Loucy (cell line): Measurements from ENCODE around the gene FAM53A.

ENCODE experiments used
- H2AFZ ChIP-seq: fragments of 200-600 bp; sonication (generic); 2 replicates; pipeline ENCODE4 v1.6.0; 2016; ENCODE audit warnings: antibody characterized with exemption, mild to moderate bottlenecking, low read length, moderate library complexity
- H3F3A ChIP-seq: fragments of 200-600 bp; 2 replicates; pipeline ENCODE4 v1.6.0; 2016; ENCODE audit warnings: antibody characterized with exemption, low read depth, mild to moderate bottlenecking
- H3K27me3 ChIP-seq: fragments of 200-600 bp; sonication (generic); 2 replicates; pipeline ENCODE4 v1.6.1; 2014; ENCODE audit warnings: low read length, mild to moderate bottlenecking; ENCODE audit not compliant: insufficient read depth, poor library complexity, severe bottlenecking
- H3K36me3 ChIP-seq: fragments of 200-600 bp; sonication (generic); 2 replicates; pipeline ENCODE4 v1.6.1; 2016; ENCODE audit warnings: low read length; ENCODE audit not compliant: insufficient read depth
- H3K4me1 ChIP-seq: fragments of 200-600 bp; sonication (generic); 2 replicates; pipeline ENCODE4 v1.5.1; 2014; ENCODE audit warnings: low read length, mild to moderate bottlenecking; ENCODE audit not compliant: insufficient read depth, poor library complexity, severe bottlenecking
- H3K4me2 ChIP-seq: fragments of 200-600 bp; sonication (generic); 2 replicates; pipeline ENCODE4 v1.6.0; 2014; ENCODE audit warnings: antibody characterized with exemption, low read length, low read depth, mild to moderate bottlenecking; ENCODE audit not compliant: poor library complexity, severe bottlenecking
- H3K4me3 ChIP-seq: fragments of 200-600 bp; sonication (generic); 2 replicates; pipeline ENCODE4 v1.5.1; 2014; ENCODE audit warnings: low read length, mild to moderate bottlenecking, mixed read lengths; ENCODE audit not compliant: poor library complexity, severe bottlenecking
- H3K79me2 ChIP-seq: fragments of 200-600 bp; sonication (generic); 2 replicates; pipeline ENCODE4 v1.6.1; 2014; ENCODE audit warnings: low read length; ENCODE audit not compliant: insufficient read depth
- H3K9ac ChIP-seq: fragments of 200-600 bp; sonication (generic); 2 replicates; pipeline ENCODE4 v1.6.0; 2014; ENCODE audit warnings: mild to moderate bottlenecking, low read depth, low read length, moderate library complexity; ENCODE audit not compliant: poor library complexity, severe bottlenecking
- H3K9me2 ChIP-seq: fragments of 200-600 bp; sonication (generic); replicated peaks from 2 replicates; pipeline ENCODE4 v1.6.1; 2016; ENCODE audit warnings: low read depth, low read length, mixed read lengths
- H3K9me3 ChIP-seq: fragments of 200-600 bp; sonication (generic); 2 replicates; pipeline ENCODE4 v1.6.1; 2014; ENCODE audit warnings: mild to moderate bottlenecking, antibody characterized with exemption, low read length, low read depth; ENCODE audit not compliant: insufficient read depth
- H4K20me1 ChIP-seq: fragments of 200-600 bp; sonication (generic); 2 replicates; pipeline ENCODE4 v1.6.0; 2014; ENCODE audit warnings: antibody characterized with exemption, low read length, mild to moderate bottlenecking; ENCODE audit not compliant: insufficient read depth, poor library complexity, severe bottlenecking
- EZH2phosphoT487 ChIP-seq: fragments of 200-600 bp; IDR thresholded peaks from 2 replicates; pipeline ENCODE4 v1.6.1; 2018; ENCODE audit warnings: antibody characterized with exemption, mild to moderate bottlenecking, moderate library complexity, borderline replicate concordance
- TF ChIP-seq, protein P1 (sequence below): fragments of 200-600 bp; sonication (generic); conservative IDR thresholded peaks from 2 replicates; pipeline ENCODE4 v1.5.1; 2014; ENCODE audit warnings: mild to moderate bottlenecking, antibody characterized with exemption, low read length

FAM53A gene

DNA sequence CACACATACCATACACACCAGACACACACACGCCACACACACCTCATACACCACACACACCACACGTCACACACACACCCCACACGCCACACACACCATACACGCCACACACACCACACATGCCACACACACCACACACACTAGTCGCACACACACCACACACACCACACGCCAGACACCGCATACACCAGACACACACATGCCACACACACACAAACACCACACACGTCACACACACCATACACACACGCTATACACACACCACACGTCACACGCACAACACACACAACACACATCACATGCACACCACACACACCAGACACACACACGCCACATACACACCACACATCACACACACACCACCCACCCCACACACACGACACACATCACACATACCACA lies 32.0 kb downstream of the FAM53A start:
- no peak for TF ChIP-seq EZH2phosphoT487
- Histone ChIP-seq H3F3A (no peaks in the 10 kb centered on the region), H3K9me2 (no peaks in the 10 kb centered on the region), H3K36me3 (no peaks in the 10 kb centered on the region), H3K4me2 (no peak overlapping the region), H3K9me3 (no peaks in the 10 kb centered on the region), H2AFZ (no peak overlapping the region), H3K27me3 (no peaks in the 10 kb centered on the region), H3K79me2 (no peaks in the 10 kb centered on the region), H3K9ac (no peak overlapping the region), H3K4me1 (no peaks in the 10 kb centered on the region), H3K4me3 (no peak overlapping the region), H4K20me1 (no peaks in the 10 kb centered on the region)

DNA sequence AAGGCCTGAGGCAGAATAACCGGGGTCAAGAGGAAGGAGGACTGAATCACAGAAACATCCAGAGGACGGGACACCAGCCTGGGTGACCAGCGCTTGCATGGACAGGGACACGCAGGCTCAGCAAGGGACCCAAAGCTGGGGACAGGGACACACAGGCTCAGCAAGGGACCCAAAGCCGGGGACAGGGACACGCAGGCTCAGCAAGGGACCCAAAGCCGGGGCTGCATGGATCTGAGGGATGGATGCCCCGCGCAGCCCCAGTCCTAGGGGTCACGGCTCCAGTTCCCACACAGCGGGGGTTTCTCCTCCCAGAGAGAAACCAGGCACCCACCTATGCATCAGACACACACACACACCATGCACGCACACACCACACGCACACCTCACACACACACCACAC lies 32.5 kb downstream of the FAM53A start:
- Histone ChIP-seq H2AFZ (no peak overlapping the region), H3K4me1 (no peaks in the 10 kb centered on the region), H3K79me2 (no peaks in the 10 kb centered on the region), H3K9me3 (no peaks in the 10 kb centered on the region), H3K9me2 (no peaks in the 10 kb centered on the region), H3K36me3 (no peaks in the 10 kb centered on the region), H3K4me2 (no peak overlapping the region), H3K27me3 (no peaks in the 10 kb centered on the region), H3F3A (no peaks in the 10 kb centered on the region), H3K9ac (no peak overlapping the region), H3K4me3 (no peak overlapping the region), H4K20me1 (no peaks in the 10 kb centered on the region)
- TF ChIP-seq, protein P1, sequence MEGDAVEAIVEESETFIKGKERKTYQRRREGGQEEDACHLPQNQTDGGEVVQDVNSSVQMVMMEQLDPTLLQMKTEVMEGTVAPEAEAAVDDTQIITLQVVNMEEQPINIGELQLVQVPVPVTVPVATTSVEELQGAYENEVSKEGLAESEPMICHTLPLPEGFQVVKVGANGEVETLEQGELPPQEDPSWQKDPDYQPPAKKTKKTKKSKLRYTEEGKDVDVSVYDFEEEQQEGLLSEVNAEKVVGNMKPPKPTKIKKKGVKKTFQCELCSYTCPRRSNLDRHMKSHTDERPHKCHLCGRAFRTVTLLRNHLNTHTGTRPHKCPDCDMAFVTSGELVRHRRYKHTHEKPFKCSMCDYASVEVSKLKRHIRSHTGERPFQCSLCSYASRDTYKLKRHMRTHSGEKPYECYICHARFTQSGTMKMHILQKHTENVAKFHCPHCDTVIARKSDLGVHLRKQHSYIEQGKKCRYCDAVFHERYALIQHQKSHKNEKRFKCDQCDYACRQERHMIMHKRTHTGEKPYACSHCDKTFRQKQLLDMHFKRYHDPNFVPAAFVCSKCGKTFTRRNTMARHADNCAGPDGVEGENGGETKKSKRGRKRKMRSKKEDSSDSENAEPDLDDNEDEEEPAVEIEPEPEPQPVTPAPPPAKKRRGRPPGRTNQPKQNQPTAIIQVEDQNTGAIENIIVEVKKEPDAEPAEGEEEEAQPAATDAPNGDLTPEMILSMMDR = no peak
- TF ChIP-seq EZH2phosphoT487 = no peak

DNA sequence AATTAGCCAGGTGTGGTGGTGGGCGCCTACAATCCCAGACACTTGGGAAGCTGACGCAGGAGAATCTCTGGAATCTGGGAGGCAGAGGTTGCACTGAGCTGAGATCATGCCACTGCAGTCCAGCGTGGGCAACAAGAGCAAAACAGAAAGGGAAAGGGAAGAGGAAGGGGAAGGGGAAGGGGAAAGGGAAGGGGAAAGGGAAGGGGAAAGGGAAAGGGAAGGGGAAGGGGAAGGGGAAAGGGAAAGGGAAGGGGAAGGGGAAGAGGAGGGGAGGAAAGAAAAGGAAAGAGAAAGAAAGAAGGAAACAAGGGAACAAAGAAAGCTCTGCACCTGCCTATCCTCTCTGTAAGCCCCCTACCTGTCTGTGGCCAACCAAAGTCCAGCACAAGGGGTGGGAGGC lies 35.2 kb downstream of the FAM53A start:
- H3K9me2 ChIP-seq = no peaks in the 10 kb centered on the region
- H3K79me2 ChIP-seq = no peaks in the 10 kb centered on the region
- H3K27me3 ChIP-seq = no peaks in the 10 kb centered on the region
- H3K4me3 ChIP-seq = no peak overlapping the region
- no peak overlapping the region for H2AFZ ChIP-seq
- no peaks in the 10 kb centered on the region for H3F3A ChIP-seq
- H4K20me1 ChIP-seq = no peaks in the 10 kb centered on the region
- no peaks in the 10 kb centered on the region for H3K9me3 ChIP-seq
- no peaks in the 10 kb centered on the region for H3K36me3 ChIP-seq
- TF ChIP-seq EZH2phosphoT487 = no peak
- TF ChIP-seq, protein P1 = no peak
- no peak overlapping the region for H3K4me2 ChIP-seq
- H3K9ac ChIP-seq = no peak overlapping the region
- no peaks in the 10 kb centered on the region for H3K4me1 ChIP-seq

DNA sequence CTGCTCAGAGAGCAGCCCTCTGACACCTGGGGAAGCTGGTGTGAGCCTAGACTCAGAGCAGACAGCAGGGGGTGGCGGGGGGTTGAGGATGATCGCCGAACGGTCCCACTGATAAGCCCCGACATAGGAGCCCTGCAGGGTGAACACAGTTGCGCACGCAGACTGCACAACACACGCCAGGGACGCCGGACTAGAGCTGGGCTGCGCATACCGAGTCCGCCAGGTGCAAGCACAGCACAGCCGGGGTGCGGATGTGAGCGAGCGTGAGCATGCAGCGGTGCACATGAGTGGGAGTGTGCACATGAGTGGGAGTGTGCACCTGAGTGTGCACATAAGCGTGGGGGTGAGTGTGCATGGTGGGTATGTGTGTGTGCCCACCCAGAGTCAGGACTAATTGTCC lies 36.7 kb downstream of the FAM53A start:
- Histone ChIP-seq H3K9me2 (no peaks in the 10 kb centered on the region), H4K20me1 (no peaks in the 10 kb centered on the region), H3F3A (no peaks in the 10 kb centered on the region), H2AFZ (no peak overlapping the region), H3K4me3 (no peak overlapping the region), H3K79me2 (no peaks in the 10 kb centered on the region), H3K4me2 (no peak overlapping the region), H3K36me3 (no peaks in the 10 kb centered on the region), H3K9ac (no peak overlapping the region), H3K9me3 (no peaks in the 10 kb centered on the region), H3K4me1 (no peaks in the 10 kb centered on the region), H3K27me3 (no peaks in the 10 kb centered on the region)
- TF ChIP-seq EZH2phosphoT487 = no peak
- TF ChIP-seq, protein P1 = no peak
